RWPE2 (cell line): ENCODE results near the gene TIMM29.
"Not testable (repeated sequence)": the region's sequence is repeated elsewhere in the genome, so short reads cannot be mapped to it uniquely, and the experiment has no call there.

Experiments
- ATAC-seq: fragments of 200-7000 bp; cut with Tn5 transposase; 3 replicates; pipeline ENCODE4 v1.9.1; 2021; ENCODE audit warnings: low read depth
- DNase-seq: peaks from one replicate; pipeline ENCODE4 v3.0.0-alpha.2; 2020; ENCODE audit warnings: low spot score
- H3K27ac ChIP-seq: fragments of 450-650 bp; 2 replicates; pipeline ENCODE4 v1.5.1; 2017; ENCODE audit warnings: mild to moderate bottlenecking; ENCODE audit not compliant: poor library complexity, severe bottlenecking
- H3K27me3 ChIP-seq: fragments of 250-450 bp; sonication (Bioruptor Pico); 2 replicates; pipeline ENCODE4 v1.5.1; 2021; ENCODE audit warnings: mild to moderate bottlenecking, moderate library complexity; ENCODE audit not compliant: insufficient read depth, poor library complexity, severe bottlenecking
- H3K36me3 ChIP-seq: fragments of 250-450 bp; sonication (Bioruptor Pico); 2 replicates; pipeline ENCODE4 v1.5.1; 2020; ENCODE audit warnings: low read depth, mild to moderate bottlenecking, moderate library complexity
- H3K4me1 ChIP-seq: fragments of 250-450 bp; sonication (Bioruptor Pico); 2 replicates; pipeline ENCODE4 v1.5.1; 2021; ENCODE audit warnings: mild to moderate bottlenecking, moderate library complexity; ENCODE audit not compliant: insufficient read depth, poor library complexity, severe bottlenecking
- H3K4me3 ChIP-seq: fragments of 250-450 bp; sonication (Bioruptor Pico); 2 replicates; pipeline ENCODE4 v1.5.1; 2021; ENCODE audit warnings: mild to moderate bottlenecking, moderate library complexity; ENCODE audit not compliant: severe bottlenecking
- H3K9me3 ChIP-seq: fragments of 250-450 bp; sonication (Bioruptor Pico); 2 replicates; pipeline ENCODE4 v1.5.1; 2021; ENCODE audit warnings: mild to moderate bottlenecking, moderate library complexity; ENCODE audit not compliant: severe bottlenecking
- CTCF ChIP-seq: fragments of 450-650 bp; IDR thresholded peaks from one replicate; pipeline ENCODE4 v1.5.1; 2017; ENCODE audit warnings: mild to moderate bottlenecking, moderate library complexity; ENCODE audit not compliant: poor library complexity, severe bottlenecking

The TIMM29 gene

DNA sequence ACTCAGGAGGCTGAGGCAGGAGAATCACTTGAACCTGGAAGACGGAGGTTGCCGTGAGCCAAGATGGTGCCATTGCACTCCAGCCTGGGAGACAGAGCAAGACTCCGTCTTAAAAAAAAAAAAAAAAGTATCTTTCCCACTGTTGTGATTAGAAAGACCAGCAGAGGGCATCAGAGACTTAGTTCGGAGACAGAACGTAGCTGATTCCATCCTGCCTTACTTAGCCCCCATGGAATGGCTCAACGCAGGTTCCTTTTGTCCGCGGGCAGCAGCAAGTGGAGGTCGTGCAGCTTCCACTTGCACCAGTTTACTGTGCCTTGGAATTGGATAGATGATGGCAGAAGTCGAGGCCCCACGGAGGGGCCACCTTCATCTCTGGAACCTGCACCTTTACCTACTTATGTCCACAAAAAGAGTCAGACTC is 8.1 kb downstream of the TIMM29 start:
- no peak for DNase-seq
- H3K36me3 ChIP-seq, result no peaks in the 10 kb centered on the region
- H3K4me1 ChIP-seq, result peaks cover 5% of the 10 kb centered on the region
- no peaks in the 10 kb centered on the region for H3K9me3 ChIP-seq
- no peaks in the 10 kb centered on the region for H3K27me3 ChIP-seq
- peak; percentile 83 for TF ChIP-seq CTCF
- ATAC-seq, result peak; percentile 47
- no peak overlapping the region for H3K27ac ChIP-seq
- H3K4me3 ChIP-seq, result no peak overlapping the region

DNA sequence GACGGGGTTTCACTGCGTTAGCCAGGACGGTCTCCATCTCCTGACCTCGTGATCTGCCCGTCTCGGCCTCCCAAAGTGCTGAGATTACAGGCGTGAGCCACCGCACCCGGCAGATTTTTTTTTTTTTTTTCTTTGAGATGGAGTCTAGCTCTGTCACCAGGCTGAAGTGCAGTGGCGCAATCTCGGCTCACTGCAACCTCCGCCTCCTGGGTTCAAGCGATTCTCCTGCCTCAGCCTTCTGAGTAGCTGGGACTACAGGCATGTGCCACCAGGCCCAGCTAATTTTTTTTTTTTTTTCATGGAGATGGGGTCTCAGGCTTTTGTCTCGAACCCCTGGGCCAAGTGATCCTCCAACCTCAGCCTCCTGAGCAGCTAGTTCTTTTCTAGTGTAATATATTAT is 13.0 kb downstream of the TIMM29 start:
- H3K4me1 ChIP-seq, H3K9me3 ChIP-seq, H3K27ac ChIP-seq, H3K36me3 ChIP-seq, H3K4me3 ChIP-seq, H3K27me3 ChIP-seq, DNase-seq, ATAC-seq: not testable (repeated sequence)

GRCh38 chr19:10943412-10943811 is 14.8 kb downstream of the TIMM29 start:
- H3K27ac ChIP-seq, ATAC-seq, H3K27me3 ChIP-seq, DNase-seq, H3K36me3 ChIP-seq, H3K9me3 ChIP-seq, H3K4me3 ChIP-seq: not testable (repeated sequence)
- peaks cover 13% of the 10 kb centered on the region for H3K4me1 ChIP-seq

GRCh38 chr19:10945264-10945663 is 16.7 kb downstream of the TIMM29 start:
- no peaks in the 10 kb centered on the region for H3K27me3 ChIP-seq
- no peaks in the 10 kb centered on the region for H3K9me3 ChIP-seq
- DNase-seq (no peak), ATAC-seq (no peak)
- no peak overlapping the region for H3K27ac ChIP-seq
- H3K36me3 ChIP-seq, result no peaks in the 10 kb centered on the region
- peaks cover 7% of the 10 kb centered on the region for H3K4me1 ChIP-seq
- TF ChIP-seq CTCF, result no peak
- no peak overlapping the region for H3K4me3 ChIP-seq

DNA sequence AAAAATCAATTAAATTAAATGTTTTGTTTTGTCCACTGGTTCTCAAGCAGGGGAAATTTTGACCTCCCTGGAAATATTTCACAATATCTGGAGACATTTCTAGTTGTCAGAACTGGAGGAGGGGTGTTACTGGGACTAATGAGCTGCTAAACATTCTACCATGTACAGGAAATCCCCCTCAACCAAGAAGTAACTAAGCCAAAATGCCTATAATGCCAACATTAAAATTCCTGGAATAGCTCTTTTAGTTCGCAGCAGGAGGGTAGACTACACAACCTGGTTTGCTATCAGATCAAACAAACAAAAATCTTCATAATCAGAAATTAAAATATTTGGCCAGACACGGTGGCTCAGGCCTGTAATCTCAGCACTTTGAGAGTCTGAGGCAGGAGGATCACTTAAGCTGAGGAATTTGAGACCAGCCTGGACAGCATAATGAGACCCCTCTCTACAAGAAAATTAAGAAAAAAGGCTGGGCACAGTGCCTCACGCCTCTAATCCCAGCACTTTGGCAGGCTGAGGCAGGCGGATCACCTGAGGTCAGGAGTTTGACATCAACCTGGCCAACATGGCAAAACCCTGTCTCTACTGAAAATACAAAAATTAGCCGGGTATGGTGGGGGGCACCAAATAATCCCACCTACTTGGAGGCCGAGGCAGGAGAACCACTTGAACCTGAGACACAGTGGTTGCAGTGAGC is 18.5 kb downstream of the TIMM29 start:
- Histone ChIP-seq H3K4me3 (no peak overlapping the region), H3K4me1 (peaks cover 7% of the 10 kb centered on the region), H3K9me3 (no peaks in the 10 kb centered on the region), H3K27me3 (no peaks in the 10 kb centered on the region), H3K27ac (no peak overlapping the region), H3K36me3 (no peaks in the 10 kb centered on the region)
- TF ChIP-seq CTCF, result no peak
- DNase-seq (no peak), ATAC-seq (no peak)

- Histone ChIP-seq H3K4me1 (peaks cover 20% of the 10 kb centered on the region), H3K4me3 (no peak overlapping the region), H3K27me3 (no peaks in the 10 kb centered on the region), H3K36me3 (no peaks in the 10 kb centered on the region), H3K9me3 (no peaks in the 10 kb centered on the region), H3K27ac (no peak overlapping the region)
- DNase-seq, result no peak
- peak; percentile 69; the same call in 2 of the 3 replicates for ATAC-seq
- TF ChIP-seq CTCF, result no peak
Measured at GRCh38 chr19:10952809-10953208, 24.2 kb downstream of the TIMM29 start.

GRCh38 chr19:10959277-10959968 is 30.8 kb downstream of the TIMM29 start:
- not testable (repeated sequence) for ATAC-seq, H3K9me3 ChIP-seq, H3K36me3 ChIP-seq, H3K4me1 ChIP-seq, H3K27me3 ChIP-seq, DNase-seq
- Histone ChIP-seq H3K27ac (peak overlapping the region; percentile 83), H3K4me3 (peak overlapping the region; percentile 67)
